ENCODE data around the gene PTGES.
A peak's percentile ranks its signal among the peaks of the same experiment; 100 is the strongest.

Gene PTGES

GRCh38 chr9:129720181-129720864 is 32.5 kb downstream of the PTGES start:
- Histone ChIP-seq H3K4me1 (ENCODE audit: control insufficient read depth in 2 of 2, insufficient read depth in 2 of 2, low read length in 2 of 2) (no peaks in the 10 kb centered on the region), H3K27ac (ENCODE audit: low read depth in 2 of 2, low read length in 2 of 2) (no peak overlapping the region), H3K9ac (ENCODE audit: low read depth in 1 of 2, low read length in 2 of 2) (no peak overlapping the region), H3K27me3 (ENCODE audit: control insufficient read depth in 2 of 2, insufficient read depth in 2 of 2, low read length in 2 of 2) (no peaks in the 10 kb centered on the region), H3K36me3 (ENCODE audit: control insufficient read depth in 2 of 2, insufficient read depth in 2 of 2, low read length in 2 of 2) (no peaks in the 10 kb centered on the region), H3K9me3 (ENCODE audit: control insufficient read depth in 2 of 2, low read length in 2 of 2) (no peaks in the 10 kb centered on the region), H3K4me3 (ENCODE audit: low read length in 2 of 2) (no peak overlapping the region)

DNA sequence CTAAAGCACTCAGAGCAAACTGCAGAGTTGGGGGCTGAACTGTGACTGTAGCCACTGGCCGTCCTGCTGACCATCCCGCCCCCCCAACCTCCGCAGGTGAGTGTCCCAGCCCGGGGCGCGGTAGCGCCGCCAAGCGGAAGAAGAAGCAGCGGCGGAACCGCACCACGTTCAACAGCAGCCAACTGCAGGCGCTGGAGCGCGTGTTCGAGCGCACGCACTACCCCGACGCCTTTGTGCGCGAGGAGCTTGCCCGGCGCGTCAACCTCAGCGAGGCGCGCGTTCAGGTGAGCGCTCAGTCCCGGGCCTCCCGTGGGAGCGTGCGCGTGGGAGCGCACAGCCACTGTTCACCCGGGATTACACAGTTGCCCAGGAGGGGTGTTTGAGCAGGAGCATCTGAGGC is 33.7 kb downstream of the PTGES start:
- Histone ChIP-seq H3K27ac (ENCODE audit: low read depth in 2 of 2, low read length in 2 of 2) (no peak overlapping the region), H3K9me3 (ENCODE audit: control insufficient read depth in 2 of 2, low read length in 2 of 2) (no peaks in the 10 kb centered on the region), H3K4me1 (ENCODE audit: control insufficient read depth in 2 of 2, insufficient read depth in 2 of 2, low read length in 2 of 2) (no peaks in the 10 kb centered on the region), H3K36me3 (ENCODE audit: control insufficient read depth in 2 of 2, insufficient read depth in 2 of 2, low read length in 2 of 2) (no peaks in the 10 kb centered on the region), H3K4me3 (ENCODE audit: low read length in 2 of 2) (no peak overlapping the region), H3K9ac (ENCODE audit: low read depth in 1 of 2, low read length in 2 of 2) (no peak overlapping the region), H3K27me3 (ENCODE audit: control insufficient read depth in 2 of 2, insufficient read depth in 2 of 2, low read length in 2 of 2) (no peaks in the 10 kb centered on the region)

- H3K27me3 ChIP-seq (ENCODE audit: control insufficient read depth in 2 of 2, insufficient read depth in 2 of 2, low read length in 2 of 2) = no peaks in the 10 kb centered on the region
- no peak overlapping the region for H3K9ac ChIP-seq (ENCODE audit: low read depth in 1 of 2, low read length in 2 of 2)
- no peaks in the 10 kb centered on the region for H3K36me3 ChIP-seq (ENCODE audit: control insufficient read depth in 2 of 2, insufficient read depth in 2 of 2, low read length in 2 of 2)
- H3K9me3 ChIP-seq (ENCODE audit: control insufficient read depth in 2 of 2, low read length in 2 of 2) = no peaks in the 10 kb centered on the region
- no peak overlapping the region for H3K27ac ChIP-seq (ENCODE audit: low read depth in 2 of 2, low read length in 2 of 2)
- no peak overlapping the region for H3K4me3 ChIP-seq (ENCODE audit: low read length in 2 of 2)
- no peaks in the 10 kb centered on the region for H3K4me1 ChIP-seq (ENCODE audit: control insufficient read depth in 2 of 2, insufficient read depth in 2 of 2, low read length in 2 of 2)
Measured at GRCh38 chr9:129718647-129719046, 34.2 kb downstream of the PTGES start.

DNA sequence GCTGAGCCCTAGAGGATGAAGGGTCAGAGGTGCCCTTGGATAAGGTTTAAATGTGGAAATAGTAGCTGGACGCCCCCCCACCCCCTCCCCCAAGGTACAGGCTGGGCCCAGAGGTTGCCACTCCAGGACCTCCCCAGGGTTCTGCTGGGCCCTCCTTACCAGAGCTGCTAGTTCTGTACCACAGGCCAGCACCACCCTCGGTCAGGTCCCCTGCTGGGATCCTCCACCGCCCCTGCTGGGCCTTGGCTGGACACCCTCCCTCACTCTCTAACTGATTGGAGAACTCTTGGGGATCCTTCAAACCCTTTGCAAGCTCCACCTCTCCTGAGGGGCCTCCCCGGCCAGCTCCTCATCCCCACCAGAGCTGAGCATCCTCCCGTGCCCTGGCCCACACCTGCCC is 34.9 kb downstream of the PTGES start:
- no peak overlapping the region for H3K4me3 ChIP-seq (ENCODE audit: low read length in 2 of 2)
- H3K36me3 ChIP-seq (ENCODE audit: control insufficient read depth in 2 of 2, insufficient read depth in 2 of 2, low read length in 2 of 2) = no peaks in the 10 kb centered on the region
- no peak overlapping the region for H3K27ac ChIP-seq (ENCODE audit: low read depth in 2 of 2, low read length in 2 of 2)
- no peak overlapping the region for H3K9ac ChIP-seq (ENCODE audit: low read depth in 1 of 2, low read length in 2 of 2)
- peaks cover 0 to 2% of the 10 kb centered on the region in 2 donors for H3K4me1 ChIP-seq (ENCODE audit: control insufficient read depth in 2 of 2, insufficient read depth in 2 of 2, low read length in 2 of 2)
- H3K27me3 ChIP-seq (ENCODE audit: control insufficient read depth in 2 of 2, insufficient read depth in 2 of 2, low read length in 2 of 2) = peaks cover 0 to 3% of the 10 kb centered on the region in 2 donors
- H3K9me3 ChIP-seq (ENCODE audit: control insufficient read depth in 2 of 2, low read length in 2 of 2) = no peaks in the 10 kb centered on the region

- Histone ChIP-seq H3K36me3 (ENCODE audit: control insufficient read depth in 2 of 2, insufficient read depth in 2 of 2, low read length in 2 of 2) (no peaks in the 10 kb centered on the region), H3K4me1 (ENCODE audit: control insufficient read depth in 2 of 2, insufficient read depth in 2 of 2, low read length in 2 of 2) (peaks cover 0 to 3% of the 10 kb centered on the region in 2 donors), H3K9ac (ENCODE audit: low read depth in 1 of 2, low read length in 2 of 2) (no peak overlapping the region), H3K9me3 (ENCODE audit: control insufficient read depth in 2 of 2, low read length in 2 of 2) (no peaks in the 10 kb centered on the region), H3K27me3 (ENCODE audit: control insufficient read depth in 2 of 2, insufficient read depth in 2 of 2, low read length in 2 of 2) (peaks cover 0 to 3% of the 10 kb centered on the region in 2 donors), H3K27ac (ENCODE audit: low read depth in 2 of 2, low read length in 2 of 2) (no peak overlapping the region), H3K4me3 (ENCODE audit: low read length in 2 of 2) (no peak overlapping the region)
Measured at GRCh38 chr9:129716091-129716490, 36.8 kb downstream of the PTGES start.

GRCh38 chr9:129714511-129715061 is 38.3 kb downstream of the PTGES start:
- no peak overlapping the region for H3K9ac ChIP-seq (ENCODE audit: low read depth in 1 of 2, low read length in 2 of 2)
- H3K4me1 ChIP-seq (ENCODE audit: control insufficient read depth in 2 of 2, insufficient read depth in 2 of 2, low read length in 2 of 2) = peaks cover 0 to 3% of the 10 kb centered on the region in 2 donors
- H3K27ac ChIP-seq (ENCODE audit: low read depth in 2 of 2, low read length in 2 of 2) = no peak overlapping the region
- H3K27me3 ChIP-seq (ENCODE audit: control insufficient read depth in 2 of 2, insufficient read depth in 2 of 2, low read length in 2 of 2) = peaks cover 0 to 3% of the 10 kb centered on the region in 2 donors
- H3K4me3 ChIP-seq (ENCODE audit: low read length in 2 of 2) = no peak overlapping the region
- no peaks in the 10 kb centered on the region for H3K9me3 ChIP-seq (ENCODE audit: control insufficient read depth in 2 of 2, low read length in 2 of 2)
- no peaks in the 10 kb centered on the region for H3K36me3 ChIP-seq (ENCODE audit: control insufficient read depth in 2 of 2, insufficient read depth in 2 of 2, low read length in 2 of 2)

GRCh38 chr9:129713402-129713679 is 39.5 kb downstream of the PTGES start:
- H3K9me3 ChIP-seq (ENCODE audit: control insufficient read depth in 2 of 2, low read length in 2 of 2) = no peaks in the 10 kb centered on the region
- H3K27ac ChIP-seq (ENCODE audit: low read depth in 2 of 2, low read length in 2 of 2) = no peak overlapping the region
- H3K27me3 ChIP-seq (ENCODE audit: control insufficient read depth in 2 of 2, insufficient read depth in 2 of 2, low read length in 2 of 2) = peaks cover 0 to 3% of the 10 kb centered on the region in 2 donors
- no peaks in the 10 kb centered on the region for H3K36me3 ChIP-seq (ENCODE audit: control insufficient read depth in 2 of 2, insufficient read depth in 2 of 2, low read length in 2 of 2)
- peaks cover 0 to 3% of the 10 kb centered on the region in 2 donors for H3K4me1 ChIP-seq (ENCODE audit: control insufficient read depth in 2 of 2, insufficient read depth in 2 of 2, low read length in 2 of 2)
- no peak overlapping the region for H3K9ac ChIP-seq (ENCODE audit: low read depth in 1 of 2, low read length in 2 of 2)
- H3K4me3 ChIP-seq (ENCODE audit: low read length in 2 of 2) = no peak overlapping the region

DNA sequence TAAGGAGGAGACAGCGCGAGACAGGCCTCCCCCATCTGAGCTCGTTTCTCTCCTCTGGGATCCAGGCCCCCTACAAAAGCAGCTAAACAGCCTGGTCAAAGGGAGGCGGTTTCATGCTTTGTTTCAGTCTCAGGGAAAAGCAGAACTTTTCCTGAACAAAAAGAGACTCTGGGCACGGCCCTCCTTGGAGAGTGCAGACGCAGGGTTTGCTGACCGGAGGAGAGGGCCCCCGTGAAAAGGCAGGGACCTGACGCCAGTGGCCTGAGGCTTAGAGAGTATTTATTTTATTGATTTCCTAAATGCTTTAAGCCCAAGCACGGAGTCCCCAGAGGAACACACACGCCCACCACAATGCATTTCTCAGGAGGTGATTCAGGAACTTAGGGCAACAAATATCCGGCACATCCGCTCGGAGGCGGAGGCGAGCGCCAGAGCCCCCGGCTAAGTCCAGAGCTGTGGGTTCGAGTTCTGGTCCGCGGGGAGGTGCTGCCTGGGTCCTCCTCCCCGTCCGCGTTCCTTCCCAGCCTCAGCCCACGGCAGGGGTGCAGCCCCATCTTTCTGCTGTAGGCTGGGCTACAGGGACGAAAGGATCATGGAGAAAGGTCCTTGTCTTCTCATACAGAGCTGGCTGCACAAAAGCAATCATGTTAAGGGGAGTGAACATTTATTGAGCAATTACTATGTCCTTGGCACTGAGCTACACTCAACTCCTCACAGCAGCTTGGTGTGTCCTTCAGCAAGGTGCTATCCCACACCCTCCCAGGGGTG is 40.0 kb downstream of the PTGES start:
- H3K9ac ChIP-seq (ENCODE audit: low read depth in 1 of 2, low read length in 2 of 2) = no peak overlapping the region
- no peak overlapping the region for H3K4me3 ChIP-seq (ENCODE audit: low read length in 2 of 2)
- no peaks in the 10 kb centered on the region for H3K36me3 ChIP-seq (ENCODE audit: control insufficient read depth in 2 of 2, insufficient read depth in 2 of 2, low read length in 2 of 2)
- H3K4me1 ChIP-seq (ENCODE audit: control insufficient read depth in 2 of 2, insufficient read depth in 2 of 2, low read length in 2 of 2) = peaks cover 0 to 3% of the 10 kb centered on the region in 2 donors
- H3K27ac ChIP-seq (ENCODE audit: low read depth in 2 of 2, low read length in 2 of 2) = peak overlapping the region in 1 of 2 donors; percentile 1
- no peaks in the 10 kb centered on the region for H3K9me3 ChIP-seq (ENCODE audit: control insufficient read depth in 2 of 2, low read length in 2 of 2)
- peaks cover 0 to 3% of the 10 kb centered on the region in 2 donors for H3K27me3 ChIP-seq (ENCODE audit: control insufficient read depth in 2 of 2, insufficient read depth in 2 of 2, low read length in 2 of 2)

- H3K27ac ChIP-seq (ENCODE audit: low read depth in 2 of 2, low read length in 2 of 2) = no peak overlapping the region
- H3K4me1 ChIP-seq (ENCODE audit: control insufficient read depth in 2 of 2, insufficient read depth in 2 of 2, low read length in 2 of 2) = peaks cover 0 to 3% of the 10 kb centered on the region in 2 donors
- H3K4me3 ChIP-seq (ENCODE audit: low read length in 2 of 2) = no peak overlapping the region
- peaks cover 0 to 3% of the 10 kb centered on the region in 2 donors for H3K27me3 ChIP-seq (ENCODE audit: control insufficient read depth in 2 of 2, insufficient read depth in 2 of 2, low read length in 2 of 2)
- no peak overlapping the region for H3K9ac ChIP-seq (ENCODE audit: low read depth in 1 of 2, low read length in 2 of 2)
- no peaks in the 10 kb centered on the region for H3K9me3 ChIP-seq (ENCODE audit: control insufficient read depth in 2 of 2, low read length in 2 of 2)
- H3K36me3 ChIP-seq (ENCODE audit: control insufficient read depth in 2 of 2, insufficient read depth in 2 of 2, low read length in 2 of 2) = no peaks in the 10 kb centered on the region
Measured at GRCh38 chr9:129710169-129710453, 42.7 kb downstream of the PTGES start.

- no peak overlapping the region for H3K4me3 ChIP-seq (ENCODE audit: low read length in 2 of 2)
- H3K36me3 ChIP-seq (ENCODE audit: control insufficient read depth in 2 of 2, insufficient read depth in 2 of 2, low read length in 2 of 2) = no peaks in the 10 kb centered on the region
- no peak overlapping the region for H3K27ac ChIP-seq (ENCODE audit: low read depth in 2 of 2, low read length in 2 of 2)
- no peak overlapping the region for H3K9ac ChIP-seq (ENCODE audit: low read depth in 1 of 2, low read length in 2 of 2)
- peaks cover 0 to 3% of the 10 kb centered on the region in 2 donors for H3K27me3 ChIP-seq (ENCODE audit: control insufficient read depth in 2 of 2, insufficient read depth in 2 of 2, low read length in 2 of 2)
- no peaks in the 10 kb centered on the region for H3K9me3 ChIP-seq (ENCODE audit: control insufficient read depth in 2 of 2, low read length in 2 of 2)
- H3K4me1 ChIP-seq (ENCODE audit: control insufficient read depth in 2 of 2, insufficient read depth in 2 of 2, low read length in 2 of 2) = peaks cover 0 to 3% of the 10 kb centered on the region in 2 donors
Measured at GRCh38 chr9:129709438-129710168, 43.2 kb downstream of the PTGES start.
